Measurements from ENCODE around the gene SPRY4. TPM values are rescaled to one million over a fixed set of nuclear protein-coding genes. Genes with fewer than 3 reads are reported as not detected.

SPRY4 gene
- total RNA-seq, 1 donor from 2014 or later: 23.4 TPM

DNA sequence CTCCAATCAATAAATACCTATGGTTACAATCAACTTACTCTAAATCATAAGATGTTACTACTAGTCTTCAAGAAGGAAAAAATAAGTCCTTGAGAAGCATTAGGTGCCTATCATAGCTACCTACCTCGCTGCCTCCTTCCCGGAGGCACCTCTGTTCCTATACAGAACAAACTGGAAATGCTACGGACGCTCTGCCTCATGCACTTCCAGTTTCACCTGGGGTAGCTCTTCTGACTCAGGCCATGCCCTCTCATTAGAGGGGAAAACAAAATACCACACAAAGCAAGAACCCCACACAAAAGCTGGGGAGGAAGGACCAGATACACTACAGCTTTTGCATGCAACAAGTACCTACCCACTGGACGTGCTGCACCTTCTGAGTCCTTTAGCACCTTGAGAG is 12.4 kb downstream of the SPRY4 start:
- Histone ChIP-seq H4K20me1 (ENCODE audit: insufficient read depth, low read length) (peaks cover 90% of the 10 kb centered on the region), H3K4me2 (ENCODE audit: low read length) (no peak overlapping the region), H3K4me1 (ENCODE audit: insufficient read depth, low read length) (peaks cover 33% of the 10 kb centered on the region), H3K27me3 (ENCODE audit: insufficient read depth, low read length) (no peaks in the 10 kb centered on the region), H3K9me3 (ENCODE audit: insufficient read depth, low read depth, low read length) (no peaks in the 10 kb centered on the region), H2AFZ (ENCODE audit: low read depth, low read length) (no peak overlapping the region), H3K79me2 (ENCODE audit: insufficient read depth, low read length) (peaks cover 97% of the 10 kb centered on the region), H3K9ac (ENCODE audit: low read length) (no peak overlapping the region), H3K27ac (ENCODE audit: low read depth, low read length) (no peak overlapping the region), H3K36me3 (ENCODE audit: insufficient read depth, low read length) (peaks cover 50% of the 10 kb centered on the region), H3K4me3 (ENCODE audit: insufficient read depth, low read depth, low read length) (no peak overlapping the region)
- Mint-ChIP-seq H3K9me3 (ENCODE audit: unreplicated experiment) (no peaks in the 10 kb centered on the region), H3K36me3 (ENCODE audit: low read depth, unreplicated experiment) (peaks cover 23% of the 10 kb centered on the region), H3K4me1 (ENCODE audit: low read depth, unreplicated experiment) (peaks cover 14% of the 10 kb centered on the region), H3K27ac (ENCODE audit: unreplicated experiment) (no peak overlapping the region), H3K27me3 (ENCODE audit: low read depth, unreplicated experiment) (no peaks in the 10 kb centered on the region), H3K4me3 (ENCODE audit: unreplicated experiment) (no peak overlapping the region)
- TF ChIP-seq CTCF (IDR thresholded peaks at IDR 0.05; ENCODE audit: insufficient read depth, low read depth, low read length) (no peak), EZH2 (IDR thresholded peaks at IDR 0.05; ENCODE audit: insufficient read depth, low read length) (no peak)
- FAIRE-seq: no peak
- no peak for DNase-seq (ENCODE audit: low read depth)

DNA sequence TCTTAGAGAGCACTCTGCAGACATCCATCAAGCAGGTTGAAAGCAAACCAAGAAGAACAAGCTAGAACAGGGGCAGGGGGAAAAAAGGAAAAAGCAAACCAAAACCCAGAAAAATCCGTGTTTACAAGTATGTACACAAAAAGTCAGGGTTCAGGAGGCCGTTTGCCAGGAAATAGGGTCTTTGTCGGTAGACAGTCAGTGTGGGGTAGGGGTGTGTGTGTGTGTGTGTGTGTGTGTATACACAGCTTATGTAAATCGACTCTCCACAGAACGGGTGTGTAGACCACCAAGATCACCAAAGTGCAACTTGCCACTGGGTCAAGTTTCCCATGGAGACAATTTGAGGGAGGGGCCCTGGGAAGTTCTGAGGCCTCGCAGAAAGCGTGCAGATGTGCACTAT is 13.1 kb downstream of the SPRY4 start:
- Mint-ChIP-seq H3K36me3 (ENCODE audit: low read depth, unreplicated experiment) (peaks cover 27% of the 10 kb centered on the region), H3K27ac (ENCODE audit: unreplicated experiment) (no peak overlapping the region), H3K4me1 (ENCODE audit: low read depth, unreplicated experiment) (peaks cover 11% of the 10 kb centered on the region), H3K4me3 (ENCODE audit: unreplicated experiment) (no peak overlapping the region), H3K27me3 (ENCODE audit: low read depth, unreplicated experiment) (no peaks in the 10 kb centered on the region), H3K9me3 (ENCODE audit: unreplicated experiment) (no peaks in the 10 kb centered on the region)
- no peak overlapping the region for H3K27ac ChIP-seq (ENCODE audit: low read depth, low read length)
- H4K20me1 ChIP-seq (ENCODE audit: insufficient read depth, low read length): peaks cover 88% of the 10 kb centered on the region
- H3K9ac ChIP-seq (ENCODE audit: low read length): no peak overlapping the region
- H3K79me2 ChIP-seq (ENCODE audit: insufficient read depth, low read length): peaks cover 90% of the 10 kb centered on the region
- no peak for DNase-seq (ENCODE audit: low read depth)
- H3K4me1 ChIP-seq (ENCODE audit: insufficient read depth, low read length): peaks cover 27% of the 10 kb centered on the region
- no peak overlapping the region for H3K4me2 ChIP-seq (ENCODE audit: low read length)
- H3K27me3 ChIP-seq (ENCODE audit: insufficient read depth, low read length): no peaks in the 10 kb centered on the region
- TF ChIP-seq CTCF (IDR thresholded peaks at IDR 0.05; ENCODE audit: insufficient read depth, low read depth, low read length): no peak
- no peak for TF ChIP-seq EZH2 (IDR thresholded peaks at IDR 0.05; ENCODE audit: insufficient read depth, low read length)
- H3K4me3 ChIP-seq (ENCODE audit: insufficient read depth, low read depth, low read length): no peak overlapping the region
- no peak overlapping the region for H2AFZ ChIP-seq (ENCODE audit: low read depth, low read length)
- no peak for FAIRE-seq
- H3K36me3 ChIP-seq (ENCODE audit: insufficient read depth, low read length): peaks cover 46% of the 10 kb centered on the region
- no peaks in the 10 kb centered on the region for H3K9me3 ChIP-seq (ENCODE audit: insufficient read depth, low read depth, low read length)

DNA sequence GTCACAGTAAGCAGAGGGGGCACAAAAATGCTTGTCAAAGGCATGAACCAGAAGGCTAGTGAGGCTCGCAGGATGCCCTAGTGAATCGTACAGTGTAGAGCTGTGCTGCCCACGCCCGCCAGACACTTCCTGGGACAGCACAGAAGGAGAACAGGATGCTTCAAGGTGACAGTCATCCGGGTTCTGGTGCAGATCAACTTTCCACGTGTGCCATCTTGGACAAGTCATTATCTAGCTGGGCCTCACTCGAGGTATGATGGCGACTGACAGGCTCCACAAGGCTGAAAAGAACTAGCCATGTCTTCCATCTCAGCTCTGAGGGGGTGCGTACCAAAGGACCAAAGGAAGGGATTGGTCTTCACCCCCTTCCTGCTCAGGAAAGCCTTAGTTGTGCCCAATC is 14.0 kb downstream of the SPRY4 start:
- no peaks in the 10 kb centered on the region for H3K27me3 Mint-ChIP-seq (ENCODE audit: low read depth, unreplicated experiment)
- no peaks in the 10 kb centered on the region for H3K9me3 Mint-ChIP-seq (ENCODE audit: unreplicated experiment)
- peaks cover 40% of the 10 kb centered on the region for H3K36me3 ChIP-seq (ENCODE audit: insufficient read depth, low read length)
- no peak overlapping the region for H2AFZ ChIP-seq (ENCODE audit: low read depth, low read length)
- peaks cover 81% of the 10 kb centered on the region for H3K79me2 ChIP-seq (ENCODE audit: insufficient read depth, low read length)
- no peak overlapping the region for H3K27ac ChIP-seq (ENCODE audit: low read depth, low read length)
- no peak for TF ChIP-seq CTCF (IDR thresholded peaks at IDR 0.05; ENCODE audit: insufficient read depth, low read depth, low read length)
- TF ChIP-seq EZH2 (IDR thresholded peaks at IDR 0.05; ENCODE audit: insufficient read depth, low read length): no peak
- H3K27me3 ChIP-seq (ENCODE audit: insufficient read depth, low read length): no peaks in the 10 kb centered on the region
- H3K4me3 ChIP-seq (ENCODE audit: insufficient read depth, low read depth, low read length): no peak overlapping the region
- H3K4me2 ChIP-seq (ENCODE audit: low read length): no peak overlapping the region
- H3K4me1 Mint-ChIP-seq (ENCODE audit: low read depth, unreplicated experiment): peaks cover 10% of the 10 kb centered on the region
- no peaks in the 10 kb centered on the region for H3K9me3 ChIP-seq (ENCODE audit: insufficient read depth, low read depth, low read length)
- H4K20me1 ChIP-seq (ENCODE audit: insufficient read depth, low read length): peaks cover 82% of the 10 kb centered on the region
- H3K9ac ChIP-seq (ENCODE audit: low read length): no peak overlapping the region
- FAIRE-seq: no peak
- no peak for DNase-seq (ENCODE audit: low read depth)
- no peak overlapping the region for H3K27ac Mint-ChIP-seq (ENCODE audit: unreplicated experiment)
- H3K4me3 Mint-ChIP-seq (ENCODE audit: unreplicated experiment): no peak overlapping the region
- peaks cover 27% of the 10 kb centered on the region for H3K36me3 Mint-ChIP-seq (ENCODE audit: low read depth, unreplicated experiment)
- peaks cover 19% of the 10 kb centered on the region for H3K4me1 ChIP-seq (ENCODE audit: insufficient read depth, low read length)

All from astrocyte (in vitro differentiated cells and primary cell).